Osteoblast (primary cell): ENCODE results near the gene FAIM2. TPM values are rescaled to one million over a fixed set of nuclear protein-coding genes. Genes with fewer than 3 reads are reported as not detected.

Source experiments
- DNase-seq: peaks from one replicate; pipeline ENCODE4 v3.0.0; 2011; ENCODE audit warnings: low spot score, mixed read lengths; ENCODE audit not compliant: insufficient read length; ENCODE audit errors: missing footprints
- H2AFZ ChIP-seq: 2 replicates; pipeline ENCODE4 v1.6.0; 2011; ENCODE audit warnings: mild to moderate bottlenecking, low read length
- H3K27ac ChIP-seq: 2 replicates; pipeline ENCODE4 v1.5.1; 2011; ENCODE audit warnings: mild to moderate bottlenecking, low read depth, low read length, moderate library complexity
- H3K27me3 ChIP-seq: 2 replicates; pipeline ENCODE4 v1.6.0; 2012; ENCODE audit warnings: mild to moderate bottlenecking, control low read depth, inconsistent platforms, low read length, moderate library complexity; ENCODE audit not compliant: insufficient read depth
- H3K36me3 ChIP-seq: 2 replicates; pipeline ENCODE4 v1.5.1; 2011; ENCODE audit warnings: mild to moderate bottlenecking, low read length, control low read depth, moderate library complexity; ENCODE audit not compliant: insufficient read depth
- H3K4me1 ChIP-seq: 2 replicates; pipeline ENCODE4 v1.5.1; 2011; ENCODE audit warnings: mild to moderate bottlenecking, low read length, control low read depth, moderate library complexity; ENCODE audit not compliant: insufficient read depth
- H3K4me2 ChIP-seq: 2 replicates; pipeline ENCODE4 v1.6.0; 2011; ENCODE audit warnings: mild to moderate bottlenecking, low read length; ENCODE audit not compliant: insufficient read depth
- H3K4me3 ChIP-seq: fragments of 200-600 bp; sonication (generic); 3 replicates; pipeline ENCODE4 v1.5.1; 2012; ENCODE audit warnings: mild to moderate bottlenecking, low read length, inconsistent platforms; ENCODE audit not compliant: insufficient read depth
- H3K79me2 ChIP-seq: 2 replicates; pipeline ENCODE4 v1.6.0; 2012; ENCODE audit warnings: mild to moderate bottlenecking, low read length, control low read depth, inconsistent platforms; ENCODE audit not compliant: insufficient read depth
- H3K9me3 ChIP-seq: 2 replicates; pipeline ENCODE4 v1.5.1; 2011; ENCODE audit warnings: low read depth, low read length, control low read depth
- H4K20me1 ChIP-seq: 2 replicates; pipeline ENCODE4 v1.6.0; 2012; ENCODE audit warnings: mild to moderate bottlenecking, low read length, control low read depth; ENCODE audit not compliant: insufficient read depth
- CTCF ChIP-seq: IDR thresholded peaks from 2 replicates; pipeline ENCODE4 v1.5.1; 2011; ENCODE audit warnings: mild to moderate bottlenecking, low read depth, low read length, moderate library complexity; ENCODE audit errors: extremely low read depth
- total RNA-seq: library from RNA; depleted of rRNA; stranded (reverse); fragments of >200 nt; gene quantifications from 2 replicates; pipeline ENCODE4 v1.2.3, GENCODE V29; 2012

The FAIM2 gene
- total RNA-seq: 0.88 and 1.4 TPM in 2 replicates

- Histone ChIP-seq H3K79me2 (no peaks in the 10 kb centered on the region), H4K20me1 (no peaks in the 10 kb centered on the region), H3K4me3 (peak within 1 kb of the TSS; percentile 51), H2AFZ (peak within 1 kb of the TSS; percentile 81), H3K27me3 (peaks cover 4% of the 10 kb centered on the region), H3K4me2 (peak within 1 kb of the TSS; percentile 52), H3K4me1 (no peaks in the 10 kb centered on the region), H3K36me3 (no peaks in the 10 kb centered on the region), H3K9me3 (no peaks in the 10 kb centered on the region), H3K27ac (no peak within 1 kb of the TSS)
- TF ChIP-seq CTCF: no peak
- DNase-seq: peak; percentile 97
Measured at GRCh38 chr12:49903700-49904423, at the start of gene FAIM2. Gene FAIM2, minus strand, starts transcription at chr12:49903900. Its CDS starts 108 bp downstream, at chr12:49903792.

- Histone ChIP-seq H3K36me3 (no peaks in the 10 kb centered on the region), H3K27me3 (peaks cover 65% of the 10 kb centered on the region), H3K79me2 (no peaks in the 10 kb centered on the region), H3K9me3 (no peaks in the 10 kb centered on the region), H3K27ac (no peak overlapping the region), H3K4me2 (no peak overlapping the region), H3K4me1 (no peaks in the 10 kb centered on the region), H2AFZ (no peak overlapping the region), H3K4me3 (no peak overlapping the region), H4K20me1 (no peaks in the 10 kb centered on the region)
- TF ChIP-seq CTCF: no peak
- DNase-seq: peak; percentile 72
Measured at GRCh38 chr12:49953151-49953550, 49.5 kb upstream of the FAIM2 start.

GRCh38 chr12:49952391-49953055, 48.8 kb upstream of the FAIM2 start:
- TF ChIP-seq CTCF: no peak

More at GRCh38 chr12:49952391-49953055, 48.8 kb upstream of the FAIM2 start:
- no peak overlapping the region for H3K4me2 ChIP-seq
- no peaks in the 10 kb centered on the region for H3K79me2 ChIP-seq
- H3K4me1 ChIP-seq: no peaks in the 10 kb centered on the region
- H3K27ac ChIP-seq: no peak overlapping the region
- no peak overlapping the region for H2AFZ ChIP-seq
- peak; percentile 74 for DNase-seq
- no peaks in the 10 kb centered on the region for H3K36me3 ChIP-seq
- no peaks in the 10 kb centered on the region for H3K9me3 ChIP-seq
- H3K4me3 ChIP-seq: no peak overlapping the region
- peaks cover 59% of the 10 kb centered on the region for H3K27me3 ChIP-seq
- H4K20me1 ChIP-seq: no peaks in the 10 kb centered on the region
